Lower leg skin (tissue), 4 donors: ENCODE measurements around the gene TANGO6. TPM values are rescaled to one million over a fixed set of nuclear protein-coding genes. Genes with fewer than 3 reads are reported as not detected.

ENCODE experiments used
- DNase-seq, 2 donors: peaks; one replicate each; pipeline ENCODE4 v3.0.0-alpha.2; 2019; ENCODE audit warnings: low spot score in 2 of 2
- H3K4me3 ChIP-seq: fragments of 200-600 bp; sonication (generic); 2 replicates; pipeline ENCODE4 v1.5.1; 2017; ENCODE audit warnings: mild to moderate bottlenecking, low read depth; ENCODE audit not compliant: poor library complexity, severe bottlenecking
- POLR2A ChIP-seq, 2 donors: fragments of 450-650 bp; IDR thresholded peaks; one replicate each; pipeline ENCODE4 v1.6.1; 2016 to 2017; ENCODE audit warnings: antibody characterized with exemption in 2 of 2, mild to moderate bottlenecking in 1 of 2, moderate library complexity in 1 of 2
- WGBS, 2 donors: methylation state at CpG; one replicate each; pipeline ENCODE4 v1.1.5; 2018; 5-methylcytosine and 5-hydroxymethylcytosine counted together
- intact Hi-C: fragments of 100-400 bp; cut with DNase I; formaldehyde crosslinking; loops from one replicate; pipeline ENCODE4 v1.15.0; 2023; ENCODE audit warnings: low total_unique reads
- total RNA-seq, 4 donors: library from RNA; depleted of rRNA; stranded (reverse); fragments of >200 nt; gene quantifications; one replicate each; pipeline ENCODE4 v1.1.0, GENCODE V29; 2016
- TF ChIP-seq, protein P1 (sequence below), 3 donors: fragments of 450-650 bp; IDR thresholded peaks; one replicate each; pipeline ENCODE4 v1.5.1; 2016; ENCODE audit warnings: antibody characterized with exemption in 3 of 3, mild to moderate bottlenecking in 3 of 3, moderate library complexity in 2 of 3

Gene TANGO6
- total RNA-seq, 4 donors from 2014 or later: 7.9 to 17.0 (median 8.6) TPM

DNA sequence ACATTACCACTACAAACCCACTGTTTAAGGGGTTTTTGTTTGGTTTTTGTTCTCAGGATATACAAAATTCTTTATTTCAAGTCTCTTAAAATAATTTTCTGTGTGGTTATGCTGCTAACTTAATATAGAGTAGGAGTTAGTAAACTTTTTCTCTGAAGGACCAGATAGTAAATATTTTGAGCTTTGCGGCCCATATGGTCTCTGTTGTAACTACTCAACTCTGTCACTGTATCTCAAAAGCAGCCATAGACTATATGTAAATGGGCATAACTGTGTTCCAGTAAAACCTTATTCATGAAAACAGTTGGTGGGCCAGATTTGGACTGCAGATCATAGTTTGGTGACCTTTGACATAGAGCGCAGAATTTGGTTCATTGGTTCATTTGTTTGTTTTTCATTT lies 7.2 kb downstream of the TANGO6 start:
- TF ChIP-seq POLR2A (IDR thresholded peaks at IDR 0.05): no peak
- TF ChIP-seq, protein P1, sequence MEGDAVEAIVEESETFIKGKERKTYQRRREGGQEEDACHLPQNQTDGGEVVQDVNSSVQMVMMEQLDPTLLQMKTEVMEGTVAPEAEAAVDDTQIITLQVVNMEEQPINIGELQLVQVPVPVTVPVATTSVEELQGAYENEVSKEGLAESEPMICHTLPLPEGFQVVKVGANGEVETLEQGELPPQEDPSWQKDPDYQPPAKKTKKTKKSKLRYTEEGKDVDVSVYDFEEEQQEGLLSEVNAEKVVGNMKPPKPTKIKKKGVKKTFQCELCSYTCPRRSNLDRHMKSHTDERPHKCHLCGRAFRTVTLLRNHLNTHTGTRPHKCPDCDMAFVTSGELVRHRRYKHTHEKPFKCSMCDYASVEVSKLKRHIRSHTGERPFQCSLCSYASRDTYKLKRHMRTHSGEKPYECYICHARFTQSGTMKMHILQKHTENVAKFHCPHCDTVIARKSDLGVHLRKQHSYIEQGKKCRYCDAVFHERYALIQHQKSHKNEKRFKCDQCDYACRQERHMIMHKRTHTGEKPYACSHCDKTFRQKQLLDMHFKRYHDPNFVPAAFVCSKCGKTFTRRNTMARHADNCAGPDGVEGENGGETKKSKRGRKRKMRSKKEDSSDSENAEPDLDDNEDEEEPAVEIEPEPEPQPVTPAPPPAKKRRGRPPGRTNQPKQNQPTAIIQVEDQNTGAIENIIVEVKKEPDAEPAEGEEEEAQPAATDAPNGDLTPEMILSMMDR (IDR thresholded peaks at IDR 0.05): no peak
- intact Hi-C loops: no loop called here
- no peak for DNase-seq
- no peak overlapping the region for H3K4me3 ChIP-seq
- 91 to 97% methylated on average over 2 of the region's 2 CpGs for WGBS, 2 donors

DNA sequence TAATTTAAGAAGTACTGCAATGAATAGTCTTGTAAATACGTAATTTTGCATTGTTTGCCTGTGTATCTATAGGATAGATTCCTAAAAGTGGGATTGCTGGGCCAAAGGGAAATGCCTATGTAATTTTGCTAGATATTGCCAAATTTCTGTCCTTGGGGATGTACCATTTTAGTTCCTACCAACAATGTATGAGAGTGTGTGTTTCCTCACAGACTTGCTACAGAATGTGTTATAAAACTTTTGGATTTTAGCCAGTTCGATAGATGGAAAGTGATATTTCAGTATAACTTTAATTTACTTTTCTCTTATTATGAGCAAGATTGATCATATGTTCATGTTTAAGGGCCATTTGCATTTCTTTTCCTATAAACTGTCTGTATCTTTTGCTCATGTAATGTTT lies 8.3 kb downstream of the TANGO6 start:
- TF ChIP-seq, protein P1 (IDR thresholded peaks at IDR 0.05): no peak
- TF ChIP-seq POLR2A (IDR thresholded peaks at IDR 0.05): no peak
- intact Hi-C loops: no loop called here
- DNase-seq: no peak
- WGBS, 2 donors: 84% methylated on average over 2 of the region's 2 CpGs
- no peak overlapping the region for H3K4me3 ChIP-seq

DNA sequence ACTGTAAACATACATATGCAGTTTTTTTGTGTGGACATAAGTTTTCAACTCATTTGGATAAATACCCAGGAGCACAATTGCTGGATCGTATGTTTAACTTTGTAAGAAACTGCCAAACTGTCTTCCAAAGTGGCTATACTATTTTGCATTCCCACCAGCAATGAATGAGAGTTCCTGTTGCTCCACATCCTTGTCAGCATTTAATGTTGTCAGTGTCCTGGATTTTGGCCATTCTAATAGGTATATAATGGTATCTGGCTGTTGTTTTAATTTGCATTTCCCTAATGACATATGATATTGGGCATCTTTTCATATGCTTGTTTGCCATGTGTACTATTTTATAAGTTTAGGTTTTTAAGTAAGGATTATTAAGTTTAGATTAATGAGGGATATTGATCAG lies 14.1 kb downstream of the TANGO6 start:
- H3K4me3 ChIP-seq: no peak overlapping the region
- WGBS, 2 donors: 91 to 97% methylated on average over 1 of the region's 1 CpG
- TF ChIP-seq POLR2A (IDR thresholded peaks at IDR 0.05): no peak
- TF ChIP-seq, protein P1 (IDR thresholded peaks at IDR 0.05): no peak
- intact Hi-C loops: no loop called here
- DNase-seq: no peak

DNA sequence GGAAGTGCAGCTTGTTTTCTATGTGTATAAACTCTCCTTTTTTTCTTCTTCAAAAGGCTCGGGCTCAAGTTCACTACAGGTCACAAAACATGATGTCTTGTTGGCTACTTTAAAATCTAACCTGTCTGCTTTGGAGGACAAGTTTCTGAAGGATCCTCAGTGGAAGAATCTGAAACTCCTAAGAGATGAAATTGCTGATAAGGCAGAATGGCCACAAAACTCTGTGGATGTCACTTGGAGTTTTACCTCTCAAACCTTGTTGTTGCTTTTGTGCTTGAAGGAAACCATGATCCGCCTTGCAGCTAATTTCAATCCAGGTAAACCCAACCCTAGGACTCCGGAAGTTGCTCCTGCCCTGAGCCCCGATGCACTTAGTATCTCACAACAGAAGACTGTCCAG lies 16.5 kb downstream of the TANGO6 start:
- peak in 1 of 2 donors; percentile 21 for DNase-seq
- WGBS, 2 donors: 96 to 99% methylated on average over 4 of the region's 4 CpGs
- intact Hi-C loops: no loop called here
- TF ChIP-seq, protein P1 (IDR thresholded peaks at IDR 0.05): no peak
- no peak overlapping the region for H3K4me3 ChIP-seq

DNA sequence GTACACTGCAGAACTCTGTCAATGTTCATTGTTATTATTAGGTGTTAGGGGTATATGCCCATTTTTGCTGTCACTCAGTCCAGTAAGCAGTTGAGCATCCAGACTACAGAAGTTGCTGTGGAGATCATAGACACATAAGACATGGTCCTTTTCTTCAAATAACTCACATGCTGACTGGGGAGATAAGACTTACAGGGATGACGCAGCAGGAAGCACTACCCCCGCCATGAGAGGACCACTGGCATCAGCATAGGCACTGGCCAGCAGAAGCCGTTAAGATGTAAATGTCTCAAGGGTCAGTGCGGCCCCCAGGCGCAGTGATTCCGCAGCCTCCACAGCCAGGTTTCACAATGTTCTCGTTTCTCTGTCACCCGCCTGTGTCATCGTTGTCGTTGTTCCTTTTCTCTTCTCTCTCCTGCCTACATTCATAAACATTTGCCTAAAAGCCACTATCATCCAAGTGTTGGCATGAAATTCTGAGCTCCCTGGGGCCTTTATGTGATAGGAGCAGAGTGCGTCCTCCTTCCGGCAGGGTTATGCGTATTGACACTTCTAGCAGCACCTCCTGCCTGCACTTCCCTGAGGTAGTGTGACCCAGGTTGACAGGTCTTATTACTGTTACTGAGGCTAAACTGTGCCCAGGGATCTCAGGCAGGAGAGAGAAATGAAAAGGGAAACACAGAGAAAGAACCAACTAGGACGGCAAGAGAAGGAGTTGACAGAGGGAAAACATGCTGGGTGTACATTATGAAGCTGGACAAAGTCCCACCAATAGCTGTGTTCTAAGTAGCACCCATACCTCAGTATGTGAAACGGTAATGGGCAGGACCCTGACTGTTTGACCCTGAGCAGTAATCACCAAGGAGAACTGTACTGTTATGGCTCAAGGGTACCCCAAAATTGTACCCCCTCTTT lies 17.9 kb downstream of the TANGO6 start:
- 97% methylated on average over 15 of the region's 15 CpGs for WGBS, 2 donors
- TF ChIP-seq, protein P1 (IDR thresholded peaks at IDR 0.05): no peak
- TF ChIP-seq POLR2A (IDR thresholded peaks at IDR 0.05): no peak
- H3K4me3 ChIP-seq: no peak overlapping the region
- intact Hi-C loops: no loop called here
- peak in 1 of 2 donors; percentile 25 for DNase-seq
